CD4-positive, alpha-beta memory T cell (primary cell): ENCODE data around the gene ISLR. TPM values are rescaled to one million over a fixed set of nuclear protein-coding genes. Genes with fewer than 3 reads are reported as not detected.

Experiments used
- CTCF ChIA-PET: fragments of 350-600 bp; sonication (Branson Sonifier 250); formaldehyde crosslinking; loops from one replicate; lab custom pipeline; 2021; ENCODE audit warnings: inconsistent platforms; ENCODE audit not compliant: partially characterized antibody; lab: Charles Lee
- POLR2A ChIA-PET: fragments of 350-600 bp; sonication (Branson Sonifier 250); formaldehyde crosslinking; loops from one replicate; lab custom pipeline; 2021; ENCODE audit not compliant: partially characterized antibody; lab: Charles Lee
- DNase-seq, 5 donors: peaks; one replicate each; pipeline versions ENCODE4 v3.0.0 to v3.0.0-alpha.2; 2020 to 2022; ENCODE audit warnings: mixed read lengths in 1 of 5
- H3K27ac ChIP-seq: one replicate; pipeline ENCODE4 v1.7.0; 2013; ENCODE audit warnings: low read depth, low read length
- H3K27me3 ChIP-seq: 2 replicates; pipeline ENCODE4 v1.7.0; 2013; ENCODE audit warnings: mild to moderate bottlenecking, low read length, moderate library complexity; ENCODE audit not compliant: insufficient read depth
- H3K36me3 ChIP-seq: 2 replicates; pipeline ENCODE4 v1.7.0; 2013; ENCODE audit warnings: mild to moderate bottlenecking, low read length, moderate library complexity; ENCODE audit not compliant: insufficient read depth
- H3K4me1 ChIP-seq: 2 replicates; pipeline ENCODE4 v1.7.0; 2013; ENCODE audit warnings: mild to moderate bottlenecking, low read length, moderate library complexity; ENCODE audit not compliant: insufficient read depth
- H3K4me3 ChIP-seq, 2 donors: one replicate each; pipeline ENCODE4 v1.7.0; 2013; ENCODE audit warnings: low read length in 2 of 2, mild to moderate bottlenecking in 1 of 2
- H3K9me3 ChIP-seq, 2 donors: one replicate each; pipeline ENCODE4 v1.7.0; 2013; ENCODE audit warnings: low read length in 2 of 2, control low read depth in 1 of 2; ENCODE audit not compliant: control insufficient read depth in 1 of 2
- H3K27ac Mint-ChIP-seq, 7 donors: one replicate each; pipeline ENCODE4 v1.8.0; 2020 to 2021; ENCODE audit warnings: mixed read lengths in 7 of 7, mild to moderate bottlenecking in 6 of 7, inconsistent platforms in 3 of 7, moderate library complexity in 3 of 7
- H3K27me3 Mint-ChIP-seq, 2 donors: one replicate each; pipeline ENCODE4 v1.8.0; 2020 to 2021; ENCODE audit warnings: mixed read lengths in 2 of 2
- H3K36me3 Mint-ChIP-seq, 2 donors: one replicate each; pipeline ENCODE4 v1.8.0; 2020 to 2021; ENCODE audit warnings: mixed read lengths in 2 of 2, inconsistent platforms in 1 of 2, mild to moderate bottlenecking in 1 of 2
- H3K4me1 Mint-ChIP-seq, 4 donors: one replicate each; pipeline ENCODE4 v1.8.0; 2020 to 2021; ENCODE audit warnings: mixed read lengths in 4 of 4, mild to moderate bottlenecking in 1 of 4
- H3K4me3 Mint-ChIP-seq, 8 donors: one replicate each; pipeline ENCODE4 v1.8.0; 2020 to 2021; ENCODE audit warnings: mixed read lengths in 8 of 8, mild to moderate bottlenecking in 7 of 8, moderate library complexity in 6 of 8, inconsistent platforms in 3 of 8
- H3K9me3 Mint-ChIP-seq, 8 donors: one replicate each; pipeline ENCODE4 v1.8.0; 2020 to 2021; ENCODE audit warnings: mixed read lengths in 8 of 8, mild to moderate bottlenecking in 5 of 8, inconsistent platforms in 3 of 8, moderate library complexity in 1 of 8
- intact Hi-C: fragments of 100-400 bp; cut with micrococcal nuclease; formaldehyde crosslinking; loops from one replicate; pipeline ENCODE4 v1.15.1; 2023
- polyA plus RNA-seq, 2 donors: library from polyadenylated mRNA; unstranded; fragments of 300-500 nt; fragmentation: Illumina TruSeq; gene quantifications; one replicate each; pipeline ENCODE4 v1.2.3, GENCODE V29; 2021
- total RNA-seq, 2 experiments: library from RNA; stranded (reverse); gene quantifications; one replicate each; pipeline ENCODE4 v1.2.3, GENCODE V29; 2021

ISLR gene
- total and polyA plus RNA-seq, 4 experiments from 2014 or later, result not detected

DNA sequence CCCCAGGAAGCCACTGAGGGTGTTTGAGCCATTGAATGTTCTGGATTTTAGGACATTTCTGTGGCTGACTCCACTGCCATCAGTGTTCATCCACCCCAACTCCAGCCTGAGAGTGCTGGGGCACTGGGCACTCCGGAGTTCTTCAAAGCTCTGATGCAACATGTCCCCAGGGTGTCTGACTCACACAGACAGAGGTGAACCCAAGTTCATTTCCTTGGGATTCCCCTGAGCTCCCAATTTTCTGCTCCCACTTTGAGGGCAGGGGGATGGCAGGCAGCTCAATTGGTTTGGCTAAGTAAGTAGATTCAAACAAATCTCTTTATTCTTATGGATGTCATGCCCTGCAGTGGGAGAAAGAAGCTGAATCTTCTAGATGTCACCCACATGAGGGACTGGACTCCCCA lies 26.9 kb downstream of the ISLR start:
- intact Hi-C loops, result no loop called here
- H3K36me3 ChIP-seq, result no peaks in the 10 kb centered on the region
- POLR2A ChIA-PET, result no interaction called here
- Mint-ChIP-seq H3K9me3 (no peaks in the 10 kb centered on the region), H3K27ac (no peak overlapping the region), H3K4me1 (no peaks in the 10 kb centered on the region), H3K36me3 (no peaks in the 10 kb centered on the region), H3K4me3 (no peak overlapping the region), H3K27me3 (peaks cover 12% of the 10 kb centered on the region in 2 donors)
- no peaks in the 10 kb centered on the region for H3K27me3 ChIP-seq
- H3K9me3 ChIP-seq, result no peaks in the 10 kb centered on the region
- no peaks in the 10 kb centered on the region for H3K4me1 ChIP-seq
- CTCF ChIA-PET, result no interaction called here
- H3K27ac ChIP-seq, result no peak overlapping the region
- H3K4me3 ChIP-seq, result no peak overlapping the region
- DNase-seq, result no peak

GRCh38 chr15:74200871-74201419 lies 27.4 kb downstream of the ISLR start:
- Mint-ChIP-seq H3K27me3 (peaks cover 10 to 12% of the 10 kb centered on the region in 2 donors), H3K9me3 (no peaks in the 10 kb centered on the region), H3K27ac (no peak overlapping the region), H3K36me3 (no peaks in the 10 kb centered on the region), H3K4me3 (no peak overlapping the region), H3K4me1 (no peaks in the 10 kb centered on the region)
- H3K36me3 ChIP-seq, result no peaks in the 10 kb centered on the region
- no peak overlapping the region for H3K4me3 ChIP-seq
- intact Hi-C loops, result no loop called here
- no peak for DNase-seq
- CTCF ChIA-PET, result no interaction called here
- no peak overlapping the region for H3K27ac ChIP-seq
- POLR2A ChIA-PET, result no interaction called here
- no peaks in the 10 kb centered on the region for H3K27me3 ChIP-seq
- H3K4me1 ChIP-seq, result no peaks in the 10 kb centered on the region
- H3K9me3 ChIP-seq, result no peaks in the 10 kb centered on the region

DNA sequence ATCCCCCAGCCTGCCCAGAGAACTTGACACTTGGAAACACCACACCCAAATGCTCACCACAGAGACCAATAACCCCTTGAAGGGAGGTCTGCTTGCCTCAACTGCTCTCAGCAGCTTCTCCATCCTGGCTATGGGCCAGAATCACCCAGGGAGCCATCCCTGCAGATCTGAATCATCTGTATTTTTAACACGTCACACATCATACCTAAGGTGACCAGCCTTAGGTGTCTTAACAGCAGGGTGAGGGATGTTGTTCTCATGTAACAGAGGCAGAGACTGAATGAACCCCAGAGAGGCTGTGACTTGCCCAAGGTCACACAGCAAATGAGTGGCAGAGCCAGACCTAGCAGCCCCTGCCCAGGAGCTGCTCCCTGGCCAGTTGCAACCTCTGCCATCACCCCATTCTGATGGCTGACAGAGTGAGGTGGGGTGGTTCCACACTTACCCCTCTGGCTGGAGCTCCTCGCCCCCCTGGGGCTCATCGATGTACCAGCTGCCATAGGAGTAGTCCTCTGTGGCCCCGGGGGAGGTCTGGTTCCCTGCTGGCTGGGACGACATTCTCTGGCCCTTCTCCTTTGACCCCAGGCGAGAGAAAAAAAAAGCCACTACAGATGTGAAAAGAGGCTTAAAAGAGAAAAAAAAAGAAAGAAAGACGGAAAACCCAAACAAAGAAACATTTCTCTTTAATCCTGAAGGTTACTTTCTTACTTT lies 28.4 kb downstream of the ISLR start:
- no peak overlapping the region for H3K4me3 Mint-ChIP-seq
- POLR2A ChIA-PET, result no interaction called here

GRCh38 chr15:74202452-74203401 lies 29.2 kb downstream of the ISLR start, which contains the start of gene STRA6:
STRA6 (minus strand) TSS chr15:74202787; CDS start chr15:74202267, 520 bp downstream.
- intact Hi-C loops, result no loop called here
- H3K4me1 Mint-ChIP-seq, result no peaks in the 10 kb centered on the region
- H3K27me3 ChIP-seq, result no peaks in the 10 kb centered on the region
- H3K9me3 Mint-ChIP-seq, result no peaks in the 10 kb centered on the region
- ChIA-PET CTCF (no interaction called here), POLR2A (no interaction called here)
- no peak within 1 kb of the TSS for H3K4me3 Mint-ChIP-seq
- no peaks in the 10 kb centered on the region for H3K9me3 ChIP-seq
- H3K27ac ChIP-seq, result no peak within 1 kb of the TSS
- H3K36me3 Mint-ChIP-seq, result no peaks in the 10 kb centered on the region
- no peak for DNase-seq
- H3K27ac Mint-ChIP-seq, result no peak within 1 kb of the TSS
- peaks cover 14 to 16% of the 10 kb centered on the region in 2 donors for H3K27me3 Mint-ChIP-seq
- no peaks in the 10 kb centered on the region for H3K4me1 ChIP-seq
- H3K36me3 ChIP-seq, result no peaks in the 10 kb centered on the region
- H3K4me3 ChIP-seq, result no peak within 1 kb of the TSS

More for the DNA sequence above, 28.4 kb downstream of the ISLR start:
- Mint-ChIP-seq H3K4me1 (no peaks in the 10 kb centered on the region), H3K27ac (no peak overlapping the region), H3K36me3 (no peaks in the 10 kb centered on the region), H3K27me3 (peaks cover 10% of the 10 kb centered on the region in 2 donors), H3K9me3 (no peaks in the 10 kb centered on the region)
- Histone ChIP-seq H3K4me1 (no peaks in the 10 kb centered on the region), H3K9me3 (no peaks in the 10 kb centered on the region), H3K27me3 (no peaks in the 10 kb centered on the region), H3K36me3 (no peaks in the 10 kb centered on the region), H3K27ac (no peak overlapping the region), H3K4me3 (no peak overlapping the region)
- no peak for DNase-seq
- intact Hi-C loops, result no loop called here
- CTCF ChIA-PET, result no interaction called here

- no peaks in the 10 kb centered on the region for H3K9me3 Mint-ChIP-seq
- no peak overlapping the region for H3K4me3 Mint-ChIP-seq
- H3K36me3 Mint-ChIP-seq, result no peaks in the 10 kb centered on the region
- H3K27ac Mint-ChIP-seq, result no peak overlapping the region
- DNase-seq, result no peak
- no peaks in the 10 kb centered on the region for H3K27me3 ChIP-seq
- no peak overlapping the region for H3K4me3 ChIP-seq
- no peaks in the 10 kb centered on the region for H3K4me1 Mint-ChIP-seq
- POLR2A ChIA-PET, result no interaction called here
- no peak overlapping the region for H3K27ac ChIP-seq
- no peaks in the 10 kb centered on the region for H3K4me1 ChIP-seq
- H3K9me3 ChIP-seq, result no peaks in the 10 kb centered on the region
- intact Hi-C loops, result no loop called here
- H3K36me3 ChIP-seq, result no peaks in the 10 kb centered on the region
- CTCF ChIA-PET, result no interaction called here
- peaks cover 16% of the 10 kb centered on the region in 2 donors for H3K27me3 Mint-ChIP-seq
Observed at GRCh38 chr15:74203914-74204431, 30.5 kb downstream of the ISLR start.

GRCh38 chr15:74205582-74205947 lies 32.1 kb downstream of the ISLR start:
- no peaks in the 10 kb centered on the region for H3K36me3 Mint-ChIP-seq
- Histone ChIP-seq H3K27ac (no peak overlapping the region), H3K4me3 (no peak overlapping the region), H3K9me3 (no peaks in the 10 kb centered on the region), H3K27me3 (no peaks in the 10 kb centered on the region), H3K36me3 (no peaks in the 10 kb centered on the region), H3K4me1 (no peaks in the 10 kb centered on the region)
- DNase-seq, result no peak
- CTCF ChIA-PET, result no interaction called here
- no peak overlapping the region for H3K4me3 Mint-ChIP-seq
- H3K4me1 Mint-ChIP-seq, result no peaks in the 10 kb centered on the region
- intact Hi-C loops, result no loop called here
- peaks cover 15 to 16% of the 10 kb centered on the region in 2 donors for H3K27me3 Mint-ChIP-seq
- POLR2A ChIA-PET, result no interaction called here
- H3K9me3 Mint-ChIP-seq, result no peaks in the 10 kb centered on the region
- no peak overlapping the region for H3K27ac Mint-ChIP-seq

DNA sequence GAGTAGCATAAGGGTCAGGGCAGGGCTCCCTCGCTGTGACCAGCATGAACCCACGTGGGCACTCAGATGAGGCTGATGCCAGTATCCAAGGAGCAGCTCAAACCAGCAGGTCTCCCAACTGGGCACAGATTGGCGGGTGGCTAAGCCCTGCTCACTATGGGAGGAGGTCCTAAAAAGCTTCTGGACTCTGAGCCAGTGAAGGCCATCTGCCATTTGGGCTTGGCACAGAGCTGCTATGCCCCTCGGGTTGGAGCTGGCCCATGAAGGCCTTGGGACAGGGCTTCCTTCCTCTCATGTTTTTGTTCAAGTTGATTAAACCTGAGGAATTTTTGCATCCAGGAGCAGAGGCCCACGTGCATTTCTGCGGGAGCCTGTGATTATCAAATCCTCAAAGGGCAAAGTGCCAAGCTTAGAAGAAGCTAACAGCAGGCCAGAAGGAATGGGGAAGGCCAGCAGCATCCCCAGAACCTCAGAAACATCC lies 33.3 kb downstream of the ISLR start:
- Histone ChIP-seq H3K4me3 (no peak overlapping the region), H3K36me3 (no peaks in the 10 kb centered on the region), H3K27me3 (no peaks in the 10 kb centered on the region), H3K9me3 (no peaks in the 10 kb centered on the region), H3K4me1 (no peaks in the 10 kb centered on the region), H3K27ac (no peak overlapping the region)
- Mint-ChIP-seq H3K27ac (no peak overlapping the region), H3K36me3 (no peaks in the 10 kb centered on the region), H3K4me3 (no peak overlapping the region), H3K4me1 (no peaks in the 10 kb centered on the region), H3K27me3 (peaks cover 11 to 15% of the 10 kb centered on the region in 2 donors), H3K9me3 (peaks cover 0 to 2% (median 0%) of the 10 kb centered on the region in 8 donors)
- ChIA-PET CTCF (no interaction called here), POLR2A (no interaction called here)
- intact Hi-C loops, result no loop called here
- DNase-seq, result no peak
